GM13977 (cell line): ENCODE data around the gene DNAJC13.

Experiments
- DNase-seq: peaks from one replicate; pipeline ENCODE4 v3.0.0; 2012; ENCODE audit warnings: low spot score
- CTCF ChIP-seq: IDR thresholded peaks from 2 replicates; pipeline ENCODE4 v1.5.1; 2012; ENCODE audit warnings: mild to moderate bottlenecking, control low read depth; ENCODE audit not compliant: insufficient read depth; ENCODE audit errors: extremely low read depth, missing control alignments
- in situ Hi-C: fragments of 300-500 bp; cut with MboI; formaldehyde crosslinking; loops from one replicate; pipeline ENCODE4 v1.12.0; 2022; ENCODE audit warnings: low sequenced_read_pairs, low pct_unique_long_range_greater_than_20kb, mixed read lengths, inconsistent platforms; ENCODE audit not compliant: unreplicated experiment

Gene DNAJC13

GRCh38 chr3:132545471-132545870 lies 128.2 kb downstream of the DNAJC13 start:
- TF ChIP-seq CTCF = no peak
- in situ Hi-C loops = no loop called here
- DNase-seq = no peak

- in situ Hi-C loops = no loop called here
- DNase-seq = no peak
- TF ChIP-seq CTCF = no peak
Observed at GRCh38 chr3:132549169-132549568, 131.9 kb downstream of the DNAJC13 start.

- no peak for TF ChIP-seq CTCF
- in situ Hi-C loops = no loop called here
- peak; percentile 17 for DNase-seq
Observed at GRCh38 chr3:132549890-132550578, 132.7 kb downstream of the DNAJC13 start.

GRCh38 chr3:132550579-132551305 lies 133.4 kb downstream of the DNAJC13 start:
- in situ Hi-C loops = no loop called here
- no peak for TF ChIP-seq CTCF
- no peak for DNase-seq

GRCh38 chr3:132553826-132554225 lies 136.5 kb downstream of the DNAJC13 start:
- no peak for DNase-seq
- no peak for TF ChIP-seq CTCF

GRCh38 chr3:132554437-132554836 lies 137.1 kb downstream of the DNAJC13 start:
- TF ChIP-seq CTCF = no peak
- DNase-seq = no peak
- in situ Hi-C loops = no loop called here

More at GRCh38 chr3:132553826-132554225, 136.5 kb downstream of the DNAJC13 start:
- in situ Hi-C loops = no loop called here
